Fibroblast of skin of left biceps (primary cell): ENCODE results near the gene MCC.

Experiments
- DNase-seq, 2 experiments: peaks; one replicate each; pipeline ENCODE4 v3.0.0-alpha.2; 2013; ENCODE audit warnings: low read depth in 2 of 2

The MCC gene

GRCh38 chr5:113487781-113488644, at the start of gene MCC:
MCC (minus strand) TSS chr5:113488453.
- peak; percentile 75 for DNase-seq

GRCh38 chr5:113531481-113532159, 43.4 kb upstream of the MCC start:
- no peak for DNase-seq

- no peak for DNase-seq
Observed at GRCh38 chr5:113527746-113528145, 39.5 kb upstream of the MCC start.

- DNase-seq = no peak
Observed at GRCh38 chr5:113526421-113526820, 38.2 kb upstream of the MCC start.

- DNase-seq = no peak
Observed at GRCh38 chr5:113524927-113525326, 36.7 kb upstream of the MCC start.

GRCh38 chr5:113523168-113523567, 34.9 kb upstream of the MCC start:
- no peak for DNase-seq

- DNase-seq = no peak
Observed at GRCh38 chr5:113520899-113521298, 32.6 kb upstream of the MCC start.

GRCh38 chr5:113520429-113520828, 32.2 kb upstream of the MCC start:
- DNase-seq = no peak

- DNase-seq = no peak
Observed at GRCh38 chr5:113519412-113519811, 31.2 kb upstream of the MCC start.

GRCh38 chr5:113518884-113519283, 30.6 kb upstream of the MCC start:
- no peak for DNase-seq

GRCh38 chr5:113514289-113514635, 26.0 kb upstream of the MCC start:
- DNase-seq = no peak

- peak; percentile 56 to 59 for DNase-seq
Observed at GRCh38 chr5:113513384-113514288, 25.4 kb upstream of the MCC start, which contains the start of gene YTHDC2. YTHDC2 (plus strand) TSS chr5:113513694; CDS start chr5:113513896, 202 bp downstream.

- no peak for DNase-seq
Observed at GRCh38 chr5:113512341-113512740, 24.1 kb upstream of the MCC start.

- no peak for DNase-seq
Observed at GRCh38 chr5:113510836-113511451, 22.7 kb upstream of the MCC start.

GRCh38 chr5:113508756-113509155, 20.5 kb upstream of the MCC start:
- DNase-seq = no peak

- no peak for DNase-seq
Observed at GRCh38 chr5:113507601-113508000, 19.3 kb upstream of the MCC start.

GRCh38 chr5:113505181-113505580, 16.9 kb upstream of the MCC start:
- no peak for DNase-seq

GRCh38 chr5:113503146-113503545, 14.9 kb upstream of the MCC start:
- DNase-seq = no peak

GRCh38 chr5:113502073-113502472, 13.8 kb upstream of the MCC start:
- DNase-seq = no peak

- peak in 1 of 2 experiments; percentile 18 for DNase-seq
Observed at GRCh38 chr5:113495422-113495841, 7.2 kb upstream of the MCC start.

- no peak for DNase-seq
Observed at GRCh38 chr5:113493446-113493845, 5.2 kb upstream of the MCC start.

GRCh38 chr5:113491022-113491421, 2.8 kb upstream of the MCC start:
- no peak for DNase-seq
